Vagina (tissue), 2 donors: ENCODE measurements around the gene PDE9A. TPM values are rescaled to one million over a fixed set of nuclear protein-coding genes. Genes with fewer than 3 reads are reported as not detected.

ENCODE experiments used
- DNase-seq, 2 donors: peaks; one replicate each; pipeline ENCODE4 v3.0.0-alpha.2; 2017; ENCODE audit errors: extremely low spot score in 2 of 2
- H3K27ac ChIP-seq: fragments of 200-600 bp; sonication (generic); one replicate; pipeline ENCODE4 v1.5.1; 2019
- H3K27me3 ChIP-seq: fragments of 200-600 bp; sonication (generic); one replicate; pipeline ENCODE4 v1.5.1; 2019
- H3K36me3 ChIP-seq, 2 donors: fragments of 200-600 bp; sonication (generic); one replicate each; pipeline ENCODE4 v1.5.1; 2017 to 2019
- H3K4me1 ChIP-seq: fragments of 200-600 bp; sonication (generic); one replicate; pipeline ENCODE4 v1.5.1; 2019
- H3K4me3 ChIP-seq, 2 donors: fragments of 200-600 bp; sonication (generic); 1 replicate in 1 of 2; 2 replicates in 1 of 2; pipeline ENCODE4 v1.5.1; 2016 to 2019
- H3K9me3 ChIP-seq: fragments of 200-600 bp; sonication (generic); one replicate; pipeline ENCODE4 v1.5.1; 2019
- CTCF ChIP-seq, 3 experiments: fragments of 450-650 bp in 2 of 3; fragments of 200-600 bp in 1 of 3; sonication (generic) in 1 of 3; IDR thresholded peaks; one replicate each; pipeline ENCODE4 v1.5.1; 2017 to 2019; ENCODE audit warnings: antibody characterized with exemption in 3 of 3, mild to moderate bottlenecking in 2 of 3, moderate library complexity in 2 of 3
- POLR2A ChIP-seq, 2 donors: fragments of 450-650 bp; IDR thresholded peaks; one replicate each; pipeline ENCODE4 v1.6.1; 2017; ENCODE audit warnings: antibody characterized with exemption in 2 of 2, mild to moderate bottlenecking in 2 of 2, moderate library complexity in 2 of 2
- POLR2AphosphoS5 ChIP-seq, 2 donors: sonication (generic); formaldehyde crosslinking; IDR thresholded peaks; one replicate each; pipeline ENCODE4 v1.9.0; 2017; ENCODE audit warnings: antibody characterized with exemption in 2 of 2, mild to moderate bottlenecking in 2 of 2, low read depth in 1 of 2; ENCODE audit not compliant: insufficient read depth in 1 of 2
- intact Hi-C: fragments of 100-400 bp; cut with DNase I; formaldehyde crosslinking; loops from one replicate; pipeline ENCODE4 v1.15.1; 2023
- total RNA-seq: library from RNA; depleted of rRNA; stranded (reverse); fragments of >200 nt; gene quantifications from one replicate; pipeline ENCODE4 v1.2.3, GENCODE V29; 2016

Gene PDE9A
- total RNA-seq, 1 donor from 2014 or later: 9.6 TPM

- peaks cover 10% of the 10 kb centered on the region for H3K4me1 ChIP-seq
- TF ChIP-seq POLR2A (IDR thresholded peaks at IDR 0.05): no peak
- no peak for TF ChIP-seq CTCF (IDR thresholded peaks at IDR 0.05)
- TF ChIP-seq POLR2AphosphoS5 (IDR thresholded peaks at IDR 0.05; ENCODE audit: insufficient read depth in 1 of 2, low read depth in 1 of 2): no peak
- DNase-seq: no peak
- no peak overlapping the region for H3K27ac ChIP-seq
- no peaks in the 10 kb centered on the region for H3K36me3 ChIP-seq
- no peak overlapping the region for H3K4me3 ChIP-seq
- H3K27me3 ChIP-seq: no peaks in the 10 kb centered on the region
- H3K9me3 ChIP-seq: no peaks in the 10 kb centered on the region
- intact Hi-C loops: no loop called here
Observed at GRCh38 chr21:42659416-42660117, 6.1 kb downstream of the PDE9A start.

GRCh38 chr21:42660118-42660470 is 6.7 kb downstream of the PDE9A start:
- Histone ChIP-seq H3K36me3 (no peaks in the 10 kb centered on the region), H3K27ac (no peak overlapping the region), H3K4me1 (peaks cover 5% of the 10 kb centered on the region), H3K4me3 (no peak overlapping the region), H3K27me3 (no peaks in the 10 kb centered on the region), H3K9me3 (no peaks in the 10 kb centered on the region)
- DNase-seq: no peak
- intact Hi-C loops: no loop called here
- TF ChIP-seq POLR2A (IDR thresholded peaks at IDR 0.05): no peak
- TF ChIP-seq POLR2AphosphoS5 (IDR thresholded peaks at IDR 0.05; ENCODE audit: insufficient read depth in 1 of 2, low read depth in 1 of 2): no peak
- no peak for TF ChIP-seq CTCF (IDR thresholded peaks at IDR 0.05)

- no peak for TF ChIP-seq CTCF (IDR thresholded peaks at IDR 0.05)
- no peak for TF ChIP-seq POLR2AphosphoS5 (IDR thresholded peaks at IDR 0.05; ENCODE audit: insufficient read depth in 1 of 2, low read depth in 1 of 2)
- TF ChIP-seq POLR2A (IDR thresholded peaks at IDR 0.05): no peak
- H3K27me3 ChIP-seq: no peaks in the 10 kb centered on the region
- intact Hi-C loops: no loop called here
- no peaks in the 10 kb centered on the region for H3K9me3 ChIP-seq
- H3K4me1 ChIP-seq: no peaks in the 10 kb centered on the region
- DNase-seq: no peak
- H3K27ac ChIP-seq: no peak overlapping the region
- no peak overlapping the region for H3K4me3 ChIP-seq
- H3K36me3 ChIP-seq: no peaks in the 10 kb centered on the region
Observed at GRCh38 chr21:42661688-42662429, 8.4 kb downstream of the PDE9A start.

- intact Hi-C loops: no loop called here
- no peaks in the 10 kb centered on the region for H3K4me1 ChIP-seq
Observed at GRCh38 chr21:42662430-42663199, 9.2 kb downstream of the PDE9A start.

More at GRCh38 chr21:42662430-42663199, 9.2 kb downstream of the PDE9A start:
- Histone ChIP-seq H3K27me3 (no peaks in the 10 kb centered on the region), H3K27ac (no peak overlapping the region), H3K4me3 (no peak overlapping the region), H3K36me3 (no peaks in the 10 kb centered on the region), H3K9me3 (no peaks in the 10 kb centered on the region)
- no peak for DNase-seq
- TF ChIP-seq POLR2A (IDR thresholded peaks at IDR 0.05) (no peak), POLR2AphosphoS5 (IDR thresholded peaks at IDR 0.05; ENCODE audit: insufficient read depth in 1 of 2, low read depth in 1 of 2) (no peak), CTCF (IDR thresholded peaks at IDR 0.05) (no peak)
